Keratinocyte (primary cell): Measurements from ENCODE around the gene ANKRD13D.

Experiments used
- CTCF ChIP-seq, 3 experiments: IDR thresholded peaks in 1 of 3; conservative IDR thresholded peaks in 1 of 3; optimal IDR thresholded peaks in 1 of 3; 2 replicates in 2 of 3; 3 replicates in 1 of 3; pipeline versions ENCODE3 to v1.5.1; 2011; ENCODE audit warnings: low read length in 3 of 3, mild to moderate bottlenecking in 3 of 3, moderate library complexity in 2 of 3, control low read depth in 1 of 3, inconsistent platforms in 1 of 3; ENCODE audit not compliant: insufficient read depth in 2 of 3; ENCODE audit errors: extremely low read depth in 1 of 3
- EZH2 ChIP-seq: IDR thresholded peaks from one replicate; pipeline ENCODE4 v1.6.1; 2012; ENCODE audit warnings: inconsistent platforms, mild to moderate bottlenecking, low read length, moderate library complexity

- TF ChIP-seq EZH2 (no peak), CTCF (optimal IDR thresholded peaks at IDR 0.05 in 1 of 3, IDR thresholded peaks at IDR 0.05 in 1 of 3, conservative IDR thresholded peaks at IDR 0.05 in 1 of 3; ENCODE audit: extremely low read depth in 1 of 3, insufficient read depth in 2 of 3, low read length in 3 of 3) (no peak)
Measured at GRCh38 chr11:67345247-67345919, 56.3 kb downstream of the ANKRD13D start.
